GM12892 (cell line): ENCODE measurements around the gene ART5.
"Not testable (repeated sequence)": the region's sequence is repeated elsewhere in the genome, so short reads cannot be mapped to it uniquely, and the experiment has no call there.

Source experiments
- POLR2A ChIP-seq: IDR thresholded peaks from 2 replicates; pipeline ENCODE4 v1.6.1; 2011; ENCODE audit warnings: low read depth, low read length, control low read depth
- POLR2AphosphoS5 ChIP-seq: IDR thresholded peaks from 2 replicates; pipeline ENCODE4 v1.6.1; 2011; ENCODE audit warnings: low read depth, low read length, control low read depth
- TAF1 ChIP-seq: IDR thresholded peaks from 2 replicates; pipeline ENCODE4 v1.6.1; 2011; ENCODE audit warnings: low read depth, mild to moderate bottlenecking, control low read depth, low read length, borderline replicate concordance

GRCh38 chr11:3597743-3598142 lies 44.0 kb downstream of the ART5 start:
- not testable (repeated sequence) for TF ChIP-seq POLR2A, POLR2AphosphoS5, TAF1
